Activated T-cell treated with anti-CD3 and anti-CD28 coated beads, Interleukin-2, amount 50 U/mL, for 48 hours (primary cell): ENCODE results near the gene SIN3A.
"Not testable (repeated sequence)": the region's sequence is repeated elsewhere in the genome, so short reads cannot be mapped to it uniquely, and the experiment has no call there.

ENCODE experiments used
- DNase-seq, 2 experiments: peaks; one replicate each; pipeline ENCODE4 v3.0.0-alpha.2; 2020

The SIN3A gene

DNA sequence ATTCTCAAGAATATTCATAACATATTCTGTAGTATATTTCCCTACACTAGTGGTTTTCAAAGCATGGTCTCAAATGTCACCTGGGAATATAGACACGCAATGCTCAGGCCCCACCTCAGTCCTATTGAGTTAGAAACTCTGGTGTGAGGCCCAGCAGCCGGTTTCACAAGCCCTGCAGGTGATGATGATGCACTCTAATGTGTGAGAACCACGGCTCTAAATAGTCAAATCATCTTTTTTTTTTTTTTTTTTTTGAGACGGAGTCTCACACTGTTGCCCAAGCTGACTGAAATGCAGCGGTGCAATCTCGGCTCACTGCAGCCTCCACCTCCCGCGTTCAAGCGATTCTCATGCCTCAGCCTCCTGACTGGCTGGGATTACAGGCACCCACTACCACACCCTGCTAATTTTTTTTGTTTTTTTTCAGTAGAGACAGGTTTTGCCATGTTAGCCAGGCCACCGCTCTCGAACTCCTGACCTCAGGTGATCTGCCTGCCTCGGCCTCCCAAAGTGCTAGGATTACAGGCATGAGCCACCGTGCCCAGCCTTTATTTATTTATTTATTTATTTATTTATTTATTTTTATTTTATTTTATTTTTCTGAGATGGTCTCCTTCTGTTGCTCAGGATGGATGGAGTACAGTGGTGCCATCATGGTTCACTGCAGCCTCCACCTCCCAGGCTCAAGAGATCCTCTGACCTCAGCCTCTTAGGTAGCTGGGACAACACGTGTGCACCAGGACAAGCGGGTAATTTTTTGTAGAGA, 117.7 kb downstream of the SIN3A start:
- DNase-seq = not testable (repeated sequence)

DNA sequence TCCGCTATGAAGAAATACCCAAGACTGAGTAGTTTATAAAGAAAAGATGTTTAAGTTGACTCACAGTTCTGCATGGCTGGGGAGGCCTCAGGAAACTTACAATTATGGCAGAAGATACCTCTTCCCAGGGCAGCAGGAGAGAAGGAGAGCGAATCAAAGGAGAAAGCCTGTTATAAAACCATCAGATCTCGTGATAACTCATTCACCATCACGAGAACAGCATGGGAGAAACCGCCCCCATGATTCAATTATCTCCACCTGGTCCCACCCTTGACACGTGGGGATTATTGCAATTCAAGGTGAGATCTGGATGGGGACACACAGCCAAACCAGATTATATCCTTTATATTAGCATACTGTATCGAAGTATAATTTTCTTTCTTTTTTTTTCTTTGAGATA, 119.4 kb downstream of the SIN3A start:
- not testable (repeated sequence) for DNase-seq

DNA sequence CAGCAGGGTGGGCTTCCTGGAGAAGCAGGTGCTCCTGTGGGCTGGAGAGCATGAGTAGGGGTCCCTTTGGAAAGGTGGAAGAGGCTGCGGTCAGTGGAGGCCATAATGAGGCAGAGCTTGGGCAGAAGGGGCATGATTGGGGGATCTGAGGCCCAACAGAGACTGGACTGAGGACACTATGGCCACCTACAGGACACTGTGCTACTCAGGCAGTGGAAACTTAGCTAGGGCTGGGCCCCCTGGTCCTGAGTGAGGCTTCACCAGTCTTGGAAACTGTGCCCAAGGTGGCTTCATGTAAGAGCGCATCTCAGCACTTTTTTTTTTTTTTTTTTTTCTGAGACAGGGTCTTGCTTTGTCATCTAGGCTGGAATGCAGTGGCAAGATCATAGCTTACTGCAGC, 121.9 kb downstream of the SIN3A start:
- no peak for DNase-seq

DNA sequence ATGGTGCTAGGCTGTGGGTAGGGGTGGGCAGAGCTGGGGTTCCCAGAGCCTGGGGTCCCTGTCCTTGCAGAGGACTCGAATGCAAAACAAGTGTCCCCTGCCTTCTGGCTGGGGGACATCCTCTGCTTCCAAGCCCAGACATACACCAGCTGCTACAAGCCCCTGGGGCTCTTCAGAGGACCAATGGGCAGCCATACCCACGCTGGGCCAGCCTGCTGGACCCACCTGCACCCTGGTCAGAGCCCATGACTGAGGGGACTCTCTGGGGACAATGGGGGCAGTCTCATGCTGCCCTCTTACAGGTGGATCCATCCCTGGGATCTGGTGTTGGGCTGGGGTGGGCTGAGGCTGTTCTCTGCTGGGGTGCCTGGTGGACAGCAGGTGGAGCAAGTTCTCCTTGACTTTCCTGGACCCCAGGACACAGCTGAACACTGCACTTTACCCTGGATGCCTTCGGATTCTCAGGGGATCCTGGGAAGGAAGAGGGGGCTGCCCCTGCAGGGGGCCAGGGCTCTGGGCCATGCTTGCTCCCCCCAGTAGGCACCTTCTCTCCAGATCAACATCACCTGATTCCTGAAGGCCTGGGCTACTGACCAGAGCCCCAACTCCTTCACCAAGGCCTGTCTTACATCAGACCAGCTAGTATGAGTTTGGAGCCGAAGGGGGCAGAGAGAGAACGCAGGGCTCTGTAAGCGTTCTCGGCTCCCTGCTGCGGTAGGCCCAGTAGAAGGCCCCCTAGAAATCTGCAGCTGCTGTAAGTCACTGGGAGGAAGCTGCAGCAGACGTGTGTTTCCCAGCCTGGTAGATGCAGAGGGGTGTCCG, 122.8 kb downstream of the SIN3A start:
- DNase-seq = no peak

DNA sequence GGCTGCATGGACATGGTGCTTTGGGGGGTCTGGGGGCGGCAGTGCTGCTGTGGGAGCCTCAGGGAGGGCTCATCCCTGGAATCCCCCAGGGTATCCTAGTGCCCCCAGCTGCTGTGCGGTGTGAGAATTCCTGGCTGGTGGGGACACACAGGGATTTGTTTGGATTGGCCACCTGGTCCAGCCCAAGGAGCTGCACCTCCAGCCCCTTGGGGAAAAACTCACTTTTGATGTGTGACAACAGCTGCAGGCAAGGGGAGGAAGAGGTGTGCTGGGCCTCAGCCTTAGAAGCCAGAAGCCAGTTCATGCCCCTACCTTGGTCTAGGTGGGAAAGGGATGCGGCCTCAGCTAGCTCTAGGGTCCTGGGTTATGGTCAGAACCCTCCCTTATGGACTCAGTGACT, 124.0 kb downstream of the SIN3A start:
- no peak for DNase-seq

DNA sequence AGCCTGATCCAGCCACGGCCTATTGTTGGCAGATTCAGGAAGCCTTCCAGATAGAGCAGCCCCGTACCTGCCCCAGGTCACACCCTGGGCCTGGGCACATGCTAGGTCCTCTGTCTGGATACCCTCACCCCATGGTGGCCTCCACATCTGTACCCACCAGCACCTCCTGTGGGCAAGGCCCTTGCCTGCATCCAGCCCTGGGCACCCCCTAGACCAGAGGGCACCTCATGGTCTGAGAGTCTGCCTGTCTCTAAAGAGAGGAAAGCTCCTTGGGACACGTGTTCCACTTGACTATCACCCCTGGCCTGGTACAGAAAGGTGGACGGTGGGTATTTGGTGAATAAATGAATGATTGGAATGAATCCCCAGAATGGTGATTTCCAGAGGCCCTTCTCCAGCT, 124.5 kb downstream of the SIN3A start:
- no peak for DNase-seq

DNA sequence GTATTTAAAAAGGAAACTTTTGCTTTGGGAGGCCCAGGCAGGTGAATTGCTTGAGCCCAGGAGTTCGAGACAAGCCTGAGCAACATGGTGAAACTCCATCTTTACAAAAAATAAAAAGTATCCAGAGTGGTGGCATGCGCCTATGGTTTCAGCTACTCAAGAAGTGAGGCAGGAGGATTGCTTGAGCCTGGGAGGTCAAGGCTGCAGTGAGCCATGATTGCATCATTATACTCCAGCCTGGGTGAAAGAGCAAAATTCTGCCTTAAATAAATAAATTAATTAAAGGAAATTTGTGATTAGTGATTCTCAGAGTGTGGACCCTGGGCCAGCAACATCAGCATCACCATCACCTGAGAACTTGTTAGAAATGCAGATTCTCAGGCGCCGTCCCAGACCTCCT, 125.6 kb downstream of the SIN3A start:
- no peak for DNase-seq

DNA sequence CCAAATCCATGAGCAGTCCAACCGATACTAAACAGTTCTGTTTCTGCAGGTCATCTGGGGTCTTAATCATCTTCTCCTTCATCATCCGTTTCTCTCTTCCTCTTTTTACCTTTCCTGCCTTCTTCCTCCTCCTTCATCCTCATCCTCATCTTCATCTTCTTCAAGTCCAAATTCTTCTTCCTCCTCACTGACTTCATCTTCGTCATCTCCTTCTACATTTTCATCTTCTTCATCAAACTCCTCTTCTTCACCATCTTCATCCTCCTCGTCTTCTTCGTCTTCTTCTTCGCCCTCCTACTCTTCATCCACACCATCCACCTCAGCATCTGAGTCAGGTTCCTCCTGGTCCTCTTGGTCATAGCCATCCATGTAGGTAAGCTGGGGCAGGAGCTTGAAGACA, 129.8 kb downstream of the SIN3A start:
- no peak for DNase-seq
